ENCODE data around the gene ZNF157. TPM values are rescaled to one million over a fixed set of nuclear protein-coding genes. Genes with fewer than 3 reads are reported as not detected.
"Not testable (repeated sequence)": the region's sequence is repeated elsewhere in the genome, so short reads cannot be mapped to it uniquely, and the experiment has no call there.

Gene ZNF157
- total RNA-seq, 2 donors from 2014 or later, result 0.19 TPM; not detected in 1

DNA sequence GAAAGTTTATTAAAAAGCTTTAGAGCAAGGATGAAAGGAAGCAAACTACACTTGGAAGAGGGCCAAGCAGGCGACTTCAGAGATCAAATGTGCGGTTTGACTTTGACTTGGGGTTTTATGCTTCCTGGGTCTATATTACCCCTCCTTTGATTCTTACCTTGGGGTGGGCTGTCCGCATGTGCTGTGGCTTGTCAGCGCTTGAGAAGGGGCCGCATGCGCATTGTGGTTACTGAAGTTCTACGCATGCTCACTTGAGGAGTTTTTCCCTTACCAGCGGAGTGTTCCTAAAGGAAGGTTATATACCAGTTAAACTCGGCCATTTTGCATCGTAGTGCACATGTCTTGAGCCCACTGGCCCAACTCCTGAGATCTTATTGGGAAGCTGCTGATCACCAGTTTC is 9.9 kb downstream of the ZNF157 start:
- H3K9me3 ChIP-seq, result no peaks in the 10 kb centered on the region
- no peaks in the 10 kb centered on the region for H3K36me3 ChIP-seq
- H3K27ac ChIP-seq, result no peak overlapping the region
- no peaks in the 10 kb centered on the region for H3K4me1 ChIP-seq
- H3K4me3 ChIP-seq, result no peak overlapping the region
- TF ChIP-seq, protein P1, sequence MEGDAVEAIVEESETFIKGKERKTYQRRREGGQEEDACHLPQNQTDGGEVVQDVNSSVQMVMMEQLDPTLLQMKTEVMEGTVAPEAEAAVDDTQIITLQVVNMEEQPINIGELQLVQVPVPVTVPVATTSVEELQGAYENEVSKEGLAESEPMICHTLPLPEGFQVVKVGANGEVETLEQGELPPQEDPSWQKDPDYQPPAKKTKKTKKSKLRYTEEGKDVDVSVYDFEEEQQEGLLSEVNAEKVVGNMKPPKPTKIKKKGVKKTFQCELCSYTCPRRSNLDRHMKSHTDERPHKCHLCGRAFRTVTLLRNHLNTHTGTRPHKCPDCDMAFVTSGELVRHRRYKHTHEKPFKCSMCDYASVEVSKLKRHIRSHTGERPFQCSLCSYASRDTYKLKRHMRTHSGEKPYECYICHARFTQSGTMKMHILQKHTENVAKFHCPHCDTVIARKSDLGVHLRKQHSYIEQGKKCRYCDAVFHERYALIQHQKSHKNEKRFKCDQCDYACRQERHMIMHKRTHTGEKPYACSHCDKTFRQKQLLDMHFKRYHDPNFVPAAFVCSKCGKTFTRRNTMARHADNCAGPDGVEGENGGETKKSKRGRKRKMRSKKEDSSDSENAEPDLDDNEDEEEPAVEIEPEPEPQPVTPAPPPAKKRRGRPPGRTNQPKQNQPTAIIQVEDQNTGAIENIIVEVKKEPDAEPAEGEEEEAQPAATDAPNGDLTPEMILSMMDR (IDR thresholded peaks at IDR 0.05), result no peak
- no peaks in the 10 kb centered on the region for H3K27me3 ChIP-seq
- DNase-seq (ENCODE audit: low spot score), result no peak

DNA sequence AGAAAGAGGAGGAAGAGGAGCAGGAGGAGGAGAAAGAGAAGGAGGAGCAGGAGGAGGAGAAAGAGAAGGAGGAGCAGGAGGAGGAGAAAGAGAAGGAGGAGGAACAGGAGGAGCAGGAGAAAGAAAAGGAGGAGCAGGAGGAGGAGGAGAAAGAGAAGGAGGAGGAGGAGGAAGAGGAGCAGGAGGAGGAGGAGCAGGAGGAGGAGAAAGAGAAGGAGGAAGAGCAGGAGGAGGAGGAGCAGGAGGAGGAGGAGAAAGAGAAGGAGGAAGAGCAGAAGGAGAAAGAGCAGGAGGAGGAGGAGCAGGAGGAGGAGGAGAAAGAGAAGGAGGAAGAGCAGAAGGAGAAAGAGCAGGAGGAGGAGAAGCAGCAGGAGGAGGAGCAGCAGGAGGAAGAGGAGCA is 10.5 kb downstream of the ZNF157 start:
- H3K27ac ChIP-seq, H3K4me3 ChIP-seq: not testable (repeated sequence)

DNA sequence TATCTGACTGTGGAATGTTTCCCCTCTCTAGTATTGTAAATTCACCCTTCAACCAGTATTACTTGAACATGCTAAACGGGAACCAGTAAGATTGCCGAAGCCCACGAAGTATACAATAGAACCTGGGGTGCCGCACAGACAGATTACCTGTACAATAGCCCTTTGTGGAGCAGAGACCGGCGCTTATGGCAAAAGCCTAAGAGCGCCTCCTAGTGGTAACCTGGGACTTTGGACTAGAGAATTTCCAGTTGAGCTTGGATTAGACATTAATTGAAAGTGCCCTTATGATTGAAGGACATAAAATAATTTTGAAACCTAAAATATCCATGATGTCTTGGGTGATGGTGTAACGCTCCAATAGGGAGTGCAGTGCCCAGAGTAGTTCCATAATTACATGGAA is 14.1 kb downstream of the ZNF157 start:
- Histone ChIP-seq H3K4me3 (no peak overlapping the region), H3K9me3 (no peaks in the 10 kb centered on the region), H3K27me3 (no peaks in the 10 kb centered on the region), H3K27ac (no peak overlapping the region), H3K36me3 (no peaks in the 10 kb centered on the region), H3K4me1 (no peaks in the 10 kb centered on the region)
- peak; percentile 73 for DNase-seq (ENCODE audit: low spot score)
- TF ChIP-seq, protein P1 (IDR thresholded peaks at IDR 0.05), result peak; percentile 64 to 79

More for the DNA sequence above, 10.5 kb downstream of the ZNF157 start:
- H3K4me1 ChIP-seq; H3K9me3 ChIP-seq; DNase-seq (ENCODE audit: low spot score); H3K27me3 ChIP-seq; H3K36me3 ChIP-seq: not testable (repeated sequence)

DNA sequence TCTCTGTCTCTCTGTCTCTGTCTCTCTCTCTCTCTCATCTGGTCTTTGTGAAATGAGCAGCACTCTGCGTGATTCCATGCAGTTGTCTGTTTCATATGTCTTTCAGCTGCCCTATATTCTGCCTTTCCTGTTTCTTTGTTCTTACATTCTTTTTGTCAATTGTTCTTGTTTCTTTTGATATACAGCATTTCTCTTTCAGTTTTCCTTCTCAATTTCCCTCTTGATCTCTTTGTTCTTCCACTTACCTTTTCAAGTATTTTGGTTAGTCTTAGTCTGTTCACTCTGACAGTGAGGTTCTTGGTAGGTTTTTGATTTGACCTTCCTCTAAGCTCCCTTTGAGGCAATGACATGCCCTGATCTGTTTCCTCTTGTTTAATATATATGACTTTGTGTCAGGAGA is 20.4 kb downstream of the ZNF157 start:
- Histone ChIP-seq H3K4me3 (no peak overlapping the region), H3K36me3 (no peaks in the 10 kb centered on the region), H3K27ac (no peak overlapping the region), H3K27me3 (no peaks in the 10 kb centered on the region), H3K9me3 (no peaks in the 10 kb centered on the region), H3K4me1 (no peaks in the 10 kb centered on the region)
- DNase-seq (ENCODE audit: low spot score), result no peak
- TF ChIP-seq, protein P1 (IDR thresholded peaks at IDR 0.05), result no peak

DNA sequence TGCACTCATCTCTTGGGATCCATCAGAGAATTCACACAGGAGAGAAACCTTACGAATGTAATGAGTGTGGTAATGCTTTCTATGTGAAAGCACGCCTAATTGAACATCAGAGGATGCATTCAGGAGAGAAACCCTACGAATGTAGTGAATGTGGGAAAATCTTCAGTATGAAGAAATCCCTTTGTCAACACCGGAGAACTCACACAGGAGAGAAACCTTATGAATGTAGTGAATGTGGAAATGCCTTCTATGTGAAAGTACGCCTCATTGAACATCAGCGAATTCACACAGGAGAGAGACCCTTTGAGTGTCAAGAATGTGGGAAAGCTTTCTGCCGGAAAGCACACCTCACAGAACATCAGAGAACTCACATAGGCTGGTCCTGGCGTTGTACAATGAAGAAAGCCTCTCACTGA is 42.8 kb downstream of the ZNF157 start:
- no peaks in the 10 kb centered on the region for H3K4me1 ChIP-seq
- no peak for DNase-seq (ENCODE audit: low spot score)
- H3K36me3 ChIP-seq, result no peaks in the 10 kb centered on the region
- H3K9me3 ChIP-seq, result peaks cover 13 to 71% of the 10 kb centered on the region in 2 donors
- H3K4me3 ChIP-seq, result no peak overlapping the region
- no peaks in the 10 kb centered on the region for H3K27me3 ChIP-seq
- no peak overlapping the region for H3K27ac ChIP-seq
- TF ChIP-seq, protein P1 (IDR thresholded peaks at IDR 0.05), result no peak

DNA sequence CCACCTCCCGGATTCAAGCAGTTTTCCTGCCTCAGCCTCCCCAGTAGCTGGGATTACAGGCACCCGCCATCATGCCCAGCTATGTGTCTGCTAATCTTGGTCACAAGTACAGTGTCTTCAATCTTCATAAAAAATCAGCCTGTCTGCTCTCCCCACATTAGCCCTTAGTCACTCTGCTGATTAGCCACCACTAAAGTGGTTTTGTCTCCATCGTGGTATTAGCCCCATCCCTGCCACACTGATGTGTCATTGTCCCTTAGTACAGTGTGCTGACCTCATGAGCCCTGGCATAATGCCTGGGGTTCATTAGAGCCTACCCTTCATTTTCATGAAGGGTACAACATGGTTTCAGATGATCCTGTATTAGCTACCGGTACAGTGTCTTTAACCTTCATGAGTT is 49.9 kb downstream of the ZNF157 start:
- Histone ChIP-seq H3K4me1 (no peaks in the 10 kb centered on the region), H3K27me3 (no peaks in the 10 kb centered on the region), H3K4me3 (no peak overlapping the region), H3K9me3 (peaks cover 0 to 24% of the 10 kb centered on the region in 2 donors), H3K36me3 (no peaks in the 10 kb centered on the region), H3K27ac (no peak overlapping the region)
- TF ChIP-seq, protein P1 (IDR thresholded peaks at IDR 0.05), result no peak
- DNase-seq (ENCODE audit: low spot score), result no peak

Data from right atrium auricular region (tissue), 2 donors.